ENCODE measurements around the gene MINDY2. TPM values are rescaled to one million over a fixed set of nuclear protein-coding genes. Genes with fewer than 3 reads are reported as not detected.

The MINDY2 gene
- total RNA-seq, 4 donors from 2014 or later, result 13.4 to 21.7 (median 18.4) TPM

DNA sequence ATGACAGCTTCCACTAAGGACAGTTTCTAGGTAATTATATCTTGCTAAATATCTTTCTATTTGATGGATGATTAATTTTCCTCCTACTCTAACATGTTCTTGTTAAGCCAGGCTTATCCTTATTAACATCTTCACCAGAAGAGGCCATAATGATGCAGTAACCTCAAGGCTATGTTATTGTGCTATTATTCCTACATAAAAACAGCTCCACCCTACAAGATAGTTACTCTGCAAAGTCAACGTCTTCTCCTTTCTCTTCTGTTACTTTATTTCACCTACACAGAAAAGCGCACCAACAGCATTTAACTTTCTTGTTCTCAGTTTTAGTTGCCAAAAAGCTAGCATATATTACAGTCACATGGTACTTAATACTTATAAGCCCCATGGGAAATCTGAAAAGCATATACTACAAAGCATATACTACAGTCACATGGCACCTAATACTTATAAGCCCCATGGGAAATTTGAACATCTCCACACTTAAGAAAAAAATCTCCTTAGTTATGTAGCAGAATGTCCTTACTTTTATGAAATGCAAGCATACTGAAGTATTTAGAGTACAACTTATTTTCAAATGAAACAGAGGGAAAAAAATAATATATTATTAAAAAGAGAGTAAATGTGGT lies 35.0 kb upstream of the MINDY2 start:
- no peak for TF ChIP-seq CTCF (IDR thresholded peaks at IDR 0.05; ENCODE audit: low read depth)

DNA sequence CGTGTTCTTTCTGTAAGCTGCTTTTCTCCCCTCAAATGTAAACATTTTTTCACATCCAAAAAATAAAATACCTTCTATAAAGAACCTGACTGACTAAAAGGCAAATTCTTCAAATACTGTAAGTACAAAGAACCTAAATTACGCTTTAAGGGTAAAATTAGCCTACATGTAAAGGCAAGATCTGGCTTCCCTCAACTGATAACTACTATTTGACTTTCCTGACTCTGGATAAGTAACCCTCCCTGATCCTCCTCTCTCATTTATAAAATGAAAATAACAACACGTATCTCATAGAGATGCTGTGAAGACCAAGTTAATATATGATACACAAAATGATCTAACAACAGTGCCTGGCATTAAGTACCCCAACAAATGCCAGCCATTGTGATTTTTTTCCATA lies 33.8 kb upstream of the MINDY2 start:
- no peak for TF ChIP-seq CTCF (IDR thresholded peaks at IDR 0.05; ENCODE audit: low read depth)

DNA sequence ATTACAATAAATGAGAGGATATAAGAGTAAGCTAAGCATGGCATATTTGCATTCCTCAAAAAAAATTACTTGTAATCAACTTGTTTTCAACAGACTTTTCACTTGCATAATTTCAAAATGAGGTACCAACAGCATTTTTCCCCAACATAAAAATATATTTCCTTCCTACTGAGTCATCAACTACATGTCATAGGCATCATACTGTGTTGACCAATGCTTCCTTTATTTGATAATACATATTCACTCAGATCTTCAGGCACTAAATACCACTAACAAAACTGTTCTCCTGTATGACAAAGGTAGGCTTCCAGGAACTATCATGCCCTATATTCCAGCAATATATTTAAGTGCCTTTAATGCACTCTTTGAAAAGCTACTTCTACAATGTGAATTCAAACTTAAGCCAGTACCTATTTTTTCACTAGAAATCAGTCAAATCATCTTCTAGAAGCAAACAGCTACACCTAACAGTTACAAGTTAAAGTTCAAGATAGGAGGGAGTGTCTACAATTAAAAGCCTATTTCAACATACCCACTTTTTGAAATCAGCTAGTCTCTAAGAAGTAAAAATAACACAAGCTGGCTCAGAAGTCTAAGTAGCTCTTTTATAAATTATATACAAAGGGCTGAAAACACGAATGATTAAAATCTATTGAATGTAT lies 32.9 kb upstream of the MINDY2 start:
- TF ChIP-seq CTCF (IDR thresholded peaks at IDR 0.05; ENCODE audit: low read depth), result no peak

GRCh38 chr15:58740436-58740835 lies 30.7 kb upstream of the MINDY2 start:
- TF ChIP-seq CTCF (IDR thresholded peaks at IDR 0.05; ENCODE audit: low read depth), result no peak

GRCh38 chr15:58741032-58741431 lies 30.1 kb upstream of the MINDY2 start:
- TF ChIP-seq CTCF (IDR thresholded peaks at IDR 0.05; ENCODE audit: low read depth), result no peak

DNA sequence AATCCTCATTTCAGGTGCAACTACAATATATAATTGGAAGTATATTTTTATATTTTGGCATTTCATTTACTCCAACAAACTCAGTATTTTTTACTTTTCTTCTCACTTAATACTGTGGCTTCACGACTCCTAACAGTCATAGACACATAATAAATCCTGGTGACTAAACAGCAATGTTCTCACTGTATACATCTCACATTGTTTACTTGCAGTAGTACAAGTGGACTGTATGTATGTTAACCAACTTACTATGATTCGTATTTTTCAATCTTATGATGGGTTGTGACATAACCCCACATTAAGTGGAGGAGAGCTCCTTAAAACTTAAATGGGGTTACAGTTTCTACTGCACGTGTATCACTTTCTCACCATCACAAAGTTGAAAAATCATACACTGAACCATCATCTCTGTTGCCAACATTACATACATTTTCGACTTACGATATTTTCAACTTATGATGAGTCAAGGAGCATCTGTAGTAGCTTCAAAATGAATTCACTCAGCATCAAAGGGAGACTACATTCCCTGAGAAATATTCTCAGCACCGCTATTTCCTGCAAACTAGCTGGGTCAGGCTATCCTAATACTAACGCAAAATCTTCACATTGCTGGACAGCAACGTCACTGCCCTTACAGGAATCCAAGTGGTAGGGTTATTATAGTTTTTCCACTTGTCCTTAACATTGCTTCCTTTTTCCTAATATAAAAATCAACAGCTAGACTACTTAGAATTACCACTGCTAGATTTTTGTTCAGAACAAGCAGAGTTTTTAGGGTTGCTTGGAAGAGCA lies 28.9 kb upstream of the MINDY2 start:
- TF ChIP-seq CTCF (IDR thresholded peaks at IDR 0.05; ENCODE audit: low read depth), result no peak

DNA sequence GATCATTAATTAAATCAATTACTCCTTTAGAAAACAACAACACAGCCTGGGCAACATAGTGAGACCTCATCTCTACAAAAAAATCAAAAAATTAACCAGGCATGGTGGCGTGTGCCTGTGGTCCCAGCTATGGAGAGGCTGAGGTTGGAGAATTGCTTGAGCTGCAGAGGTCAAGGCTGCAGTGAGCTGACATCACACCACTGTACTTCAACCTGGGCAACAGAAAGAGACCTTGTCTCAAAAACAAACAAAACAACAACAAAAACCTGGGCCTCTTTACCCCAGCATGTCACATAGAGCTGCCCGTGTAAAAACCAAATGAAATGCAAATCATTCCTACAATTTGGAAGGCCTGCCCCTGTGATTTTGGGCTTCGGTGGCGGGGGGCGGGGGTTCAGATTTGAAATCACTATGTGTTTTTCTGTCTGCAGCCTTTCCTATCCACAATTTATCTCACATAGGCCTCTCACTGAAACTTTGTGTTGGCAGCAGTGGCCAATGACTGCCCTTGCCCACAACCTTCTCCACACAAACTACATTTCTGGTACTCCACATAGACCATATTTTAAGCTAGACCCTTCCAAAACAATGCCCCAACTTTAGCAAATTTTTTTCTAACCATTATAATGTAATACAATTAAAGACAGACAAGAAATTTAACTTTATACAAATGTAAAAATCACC lies 28.1 kb upstream of the MINDY2 start:
- TF ChIP-seq CTCF (IDR thresholded peaks at IDR 0.05; ENCODE audit: low read depth), result no peak
